ENCODE results near the gene CYP4F3. TPM values are rescaled to one million over a fixed set of nuclear protein-coding genes. Genes with fewer than 3 reads are reported as not detected.
"Not testable (repeated sequence)": the region's sequence is repeated elsewhere in the genome, so short reads cannot be mapped to it uniquely, and the experiment has no call there.

Gene CYP4F3, protein sequence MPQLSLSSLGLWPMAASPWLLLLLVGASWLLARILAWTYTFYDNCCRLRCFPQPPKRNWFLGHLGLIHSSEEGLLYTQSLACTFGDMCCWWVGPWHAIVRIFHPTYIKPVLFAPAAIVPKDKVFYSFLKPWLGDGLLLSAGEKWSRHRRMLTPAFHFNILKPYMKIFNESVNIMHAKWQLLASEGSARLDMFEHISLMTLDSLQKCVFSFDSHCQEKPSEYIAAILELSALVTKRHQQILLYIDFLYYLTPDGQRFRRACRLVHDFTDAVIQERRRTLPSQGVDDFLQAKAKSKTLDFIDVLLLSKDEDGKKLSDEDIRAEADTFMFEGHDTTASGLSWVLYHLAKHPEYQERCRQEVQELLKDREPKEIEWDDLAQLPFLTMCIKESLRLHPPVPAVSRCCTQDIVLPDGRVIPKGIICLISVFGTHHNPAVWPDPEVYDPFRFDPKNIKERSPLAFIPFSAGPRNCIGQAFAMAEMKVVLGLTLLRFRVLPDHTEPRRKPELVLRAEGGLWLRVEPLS
- total RNA-seq (2014; rRNA removed; shearing (Covaris generic); ENCODE audit: low replicate concordance): not detected in 2 replicates

DNA sequence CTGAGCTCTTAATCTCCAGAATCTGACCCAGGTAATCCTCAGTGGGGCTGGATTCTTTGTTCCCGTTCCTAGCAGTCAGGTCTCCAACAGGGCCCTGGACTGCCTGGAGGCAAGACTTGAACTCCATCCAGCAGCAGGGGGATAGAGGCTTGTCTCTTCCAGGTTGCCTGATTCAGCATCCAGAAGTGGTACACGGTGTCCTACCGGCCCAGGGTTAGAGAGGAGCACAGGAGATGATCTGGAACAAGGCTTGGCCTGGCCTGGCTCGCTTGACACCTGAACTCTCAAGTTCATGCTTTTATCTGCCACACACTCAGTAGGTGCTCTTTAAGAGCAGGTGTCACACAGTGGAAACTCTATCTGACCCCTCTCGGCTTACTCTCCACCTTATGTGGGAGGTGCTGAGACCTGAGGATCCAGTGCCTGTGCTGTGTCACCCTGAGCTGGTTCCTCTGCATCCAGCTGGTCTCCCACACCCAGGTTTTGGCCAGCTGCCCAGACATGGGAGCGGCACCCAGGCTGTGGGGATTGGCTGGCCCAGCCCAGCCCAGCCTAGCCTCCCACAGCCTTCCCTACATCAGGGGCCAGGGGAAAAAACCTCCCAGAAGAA lies at the start of gene CYP4F3:
TSS of gene CYP4F3 (plus strand) at position 604 of the 610 bp plus-strand sequence. CDS start 519 bp downstream, outside the sequence.
- Histone ChIP-seq H2AFZ (ENCODE audit: low read length) (no peak within 1 kb of the TSS), H3K9me3 (ENCODE audit: low read length) (no peaks in the 10 kb centered on the region), H3K79me2 (ENCODE audit: low read length) (no peaks in the 10 kb centered on the region), H3K4me2 (ENCODE audit: low read depth, low read length, poor library complexity, severe bottlenecking) (no peak within 1 kb of the TSS), H4K20me1 (ENCODE audit: insufficient read depth, low read depth, low read length) (no peaks in the 10 kb centered on the region), H3K9ac (ENCODE audit: low read length) (no peak within 1 kb of the TSS), H3K9me2 (replicated peaks; ENCODE audit: insufficient read depth, low read length) (no peaks in the 10 kb centered on the region), H3K27me3 (ENCODE audit: low read length) (no peaks in the 10 kb centered on the region), H3K4me1 (ENCODE audit: low read length) (no peaks in the 10 kb centered on the region), H3K4me3 (ENCODE audit: low read length) (no peak within 1 kb of the TSS), H3K27ac (ENCODE audit: low read length) (no peak within 1 kb of the TSS), H3K36me3 (ENCODE audit: insufficient read depth, low read length) (no peaks in the 10 kb centered on the region)
- DNase-seq: no peak

DNA sequence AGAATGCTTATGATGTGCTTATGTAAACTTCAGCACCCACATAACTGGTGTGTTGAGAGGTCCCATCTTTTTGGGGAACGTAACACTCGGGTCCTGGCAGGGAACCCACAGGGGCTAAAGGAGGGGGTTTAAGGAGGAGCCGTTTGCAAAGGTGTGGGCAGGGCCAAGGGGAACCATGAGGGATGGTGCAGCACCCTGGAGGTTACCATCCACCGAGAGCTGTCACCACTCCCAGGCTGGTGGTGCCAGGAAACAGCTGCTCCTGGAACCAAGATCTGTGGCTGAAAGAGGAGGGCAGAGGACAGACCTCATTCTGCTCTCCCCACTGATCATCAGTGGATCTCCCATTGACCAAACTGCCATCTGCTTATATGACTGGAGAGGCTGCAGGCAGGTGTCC lies 48.9 kb upstream of the CYP4F3 start:
- no peak overlapping the region for H3K4me3 ChIP-seq (ENCODE audit: low read length)
- DNase-seq: no peak
- no peaks in the 10 kb centered on the region for H3K36me3 ChIP-seq (ENCODE audit: insufficient read depth, low read length)
- H3K4me2 ChIP-seq (ENCODE audit: low read depth, low read length, poor library complexity, severe bottlenecking): no peak overlapping the region
- H4K20me1 ChIP-seq (ENCODE audit: insufficient read depth, low read depth, low read length): no peaks in the 10 kb centered on the region
- no peaks in the 10 kb centered on the region for H3K27me3 ChIP-seq (ENCODE audit: low read length)
- no peaks in the 10 kb centered on the region for H3K9me2 ChIP-seq (replicated peaks; ENCODE audit: insufficient read depth, low read length)
- H3K79me2 ChIP-seq (ENCODE audit: low read length): no peaks in the 10 kb centered on the region
- H3K4me1 ChIP-seq (ENCODE audit: low read length): no peaks in the 10 kb centered on the region
- H3K9me3 ChIP-seq (ENCODE audit: low read length): no peaks in the 10 kb centered on the region
- no peak overlapping the region for H3K27ac ChIP-seq (ENCODE audit: low read length)
- no peak overlapping the region for H2AFZ ChIP-seq (ENCODE audit: low read length)
- H3K9ac ChIP-seq (ENCODE audit: low read length): no peak overlapping the region

DNA sequence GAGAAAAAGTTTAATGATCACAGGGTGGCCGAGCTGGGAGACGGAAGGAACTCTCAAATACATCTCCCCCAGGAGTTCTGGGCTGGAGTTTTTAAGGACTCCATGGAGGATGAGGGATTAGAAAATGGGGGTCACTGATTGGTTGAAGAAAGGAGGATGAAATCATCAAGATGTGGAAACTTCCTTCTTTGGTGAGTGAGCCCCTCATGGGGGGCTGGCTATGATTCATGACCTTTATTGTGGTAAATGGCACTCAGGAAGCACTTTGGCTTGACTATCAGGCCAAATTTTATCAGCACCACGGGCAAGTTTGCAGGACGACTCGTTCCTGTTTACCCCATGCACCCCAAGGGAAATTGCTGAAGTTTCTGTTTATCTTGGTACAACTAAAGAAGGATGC lies 48.2 kb upstream of the CYP4F3 start:
- H3K27me3 ChIP-seq (ENCODE audit: low read length); H2AFZ ChIP-seq (ENCODE audit: low read length); H4K20me1 ChIP-seq (ENCODE audit: insufficient read depth, low read depth, low read length); H3K9ac ChIP-seq (ENCODE audit: low read length); H3K9me3 ChIP-seq (ENCODE audit: low read length); H3K9me2 ChIP-seq (replicated peaks; ENCODE audit: insufficient read depth, low read length); H3K36me3 ChIP-seq (ENCODE audit: insufficient read depth, low read length); H3K79me2 ChIP-seq (ENCODE audit: low read length); H3K4me3 ChIP-seq (ENCODE audit: low read length); H3K4me2 ChIP-seq (ENCODE audit: low read depth, low read length, poor library complexity, severe bottlenecking); H3K4me1 ChIP-seq (ENCODE audit: low read length); DNase-seq; H3K27ac ChIP-seq (ENCODE audit: low read length): not testable (repeated sequence)

DNA sequence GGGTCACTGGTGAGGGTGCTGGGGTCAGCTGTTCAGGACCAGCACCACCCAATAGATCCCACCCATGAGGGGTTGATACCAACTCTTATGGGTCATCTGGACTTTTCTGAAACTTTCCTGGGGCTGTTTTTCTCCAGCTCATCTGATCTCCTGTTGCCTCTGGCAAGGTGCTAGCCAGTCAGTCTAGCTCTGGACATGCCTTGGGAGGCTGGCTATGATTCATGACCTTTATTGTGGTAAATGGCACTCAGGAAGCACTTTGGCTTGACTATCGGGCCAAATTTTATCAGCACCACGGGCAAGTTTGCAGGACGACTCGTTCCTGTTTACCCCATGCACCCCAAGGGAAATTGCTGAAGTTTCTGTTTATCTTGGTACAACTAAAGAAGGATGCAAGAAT lies 46.9 kb upstream of the CYP4F3 start:
- H3K4me2 ChIP-seq (ENCODE audit: low read depth, low read length, poor library complexity, severe bottlenecking); H3K4me3 ChIP-seq (ENCODE audit: low read length); H3K27me3 ChIP-seq (ENCODE audit: low read length); H3K9me2 ChIP-seq (replicated peaks; ENCODE audit: insufficient read depth, low read length); H3K9me3 ChIP-seq (ENCODE audit: low read length); DNase-seq; H3K27ac ChIP-seq (ENCODE audit: low read length); H3K4me1 ChIP-seq (ENCODE audit: low read length); H3K36me3 ChIP-seq (ENCODE audit: insufficient read depth, low read length); H2AFZ ChIP-seq (ENCODE audit: low read length); H3K9ac ChIP-seq (ENCODE audit: low read length); H3K79me2 ChIP-seq (ENCODE audit: low read length); H4K20me1 ChIP-seq (ENCODE audit: insufficient read depth, low read depth, low read length): not testable (repeated sequence)

DNA sequence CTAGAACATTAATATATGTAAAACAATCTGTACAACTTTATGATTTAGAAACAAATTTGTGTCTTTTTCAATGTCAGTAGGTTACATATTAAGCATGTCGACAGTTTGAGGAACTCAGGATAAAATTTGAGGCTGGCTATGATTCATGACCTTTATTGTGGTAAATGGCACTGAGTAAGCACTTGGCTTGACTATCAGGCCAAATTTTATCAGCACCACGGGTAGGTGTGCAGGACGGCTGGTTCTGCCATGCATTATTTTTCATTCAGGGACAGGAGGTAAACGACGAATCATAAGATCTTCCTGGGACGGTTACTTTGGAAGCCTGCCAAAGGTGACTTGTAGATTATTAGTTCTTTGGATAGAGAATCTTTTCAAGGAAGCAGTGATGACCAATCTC lies 45.6 kb upstream of the CYP4F3 start:
- Histone ChIP-seq H3K4me3 (ENCODE audit: low read length) (no peak overlapping the region), H3K36me3 (ENCODE audit: insufficient read depth, low read length) (no peaks in the 10 kb centered on the region), H3K79me2 (ENCODE audit: low read length) (no peaks in the 10 kb centered on the region), H3K27ac (ENCODE audit: low read length) (no peak overlapping the region), H3K4me2 (ENCODE audit: low read depth, low read length, poor library complexity, severe bottlenecking) (no peak overlapping the region), H3K9me3 (ENCODE audit: low read length) (no peaks in the 10 kb centered on the region), H2AFZ (ENCODE audit: low read length) (no peak overlapping the region), H3K4me1 (ENCODE audit: low read length) (no peaks in the 10 kb centered on the region), H3K9ac (ENCODE audit: low read length) (no peak overlapping the region), H3K27me3 (ENCODE audit: low read length) (no peaks in the 10 kb centered on the region), H4K20me1 (ENCODE audit: insufficient read depth, low read depth, low read length) (no peaks in the 10 kb centered on the region), H3K9me2 (replicated peaks; ENCODE audit: insufficient read depth, low read length) (no peaks in the 10 kb centered on the region)
- no peak for DNase-seq

DNA sequence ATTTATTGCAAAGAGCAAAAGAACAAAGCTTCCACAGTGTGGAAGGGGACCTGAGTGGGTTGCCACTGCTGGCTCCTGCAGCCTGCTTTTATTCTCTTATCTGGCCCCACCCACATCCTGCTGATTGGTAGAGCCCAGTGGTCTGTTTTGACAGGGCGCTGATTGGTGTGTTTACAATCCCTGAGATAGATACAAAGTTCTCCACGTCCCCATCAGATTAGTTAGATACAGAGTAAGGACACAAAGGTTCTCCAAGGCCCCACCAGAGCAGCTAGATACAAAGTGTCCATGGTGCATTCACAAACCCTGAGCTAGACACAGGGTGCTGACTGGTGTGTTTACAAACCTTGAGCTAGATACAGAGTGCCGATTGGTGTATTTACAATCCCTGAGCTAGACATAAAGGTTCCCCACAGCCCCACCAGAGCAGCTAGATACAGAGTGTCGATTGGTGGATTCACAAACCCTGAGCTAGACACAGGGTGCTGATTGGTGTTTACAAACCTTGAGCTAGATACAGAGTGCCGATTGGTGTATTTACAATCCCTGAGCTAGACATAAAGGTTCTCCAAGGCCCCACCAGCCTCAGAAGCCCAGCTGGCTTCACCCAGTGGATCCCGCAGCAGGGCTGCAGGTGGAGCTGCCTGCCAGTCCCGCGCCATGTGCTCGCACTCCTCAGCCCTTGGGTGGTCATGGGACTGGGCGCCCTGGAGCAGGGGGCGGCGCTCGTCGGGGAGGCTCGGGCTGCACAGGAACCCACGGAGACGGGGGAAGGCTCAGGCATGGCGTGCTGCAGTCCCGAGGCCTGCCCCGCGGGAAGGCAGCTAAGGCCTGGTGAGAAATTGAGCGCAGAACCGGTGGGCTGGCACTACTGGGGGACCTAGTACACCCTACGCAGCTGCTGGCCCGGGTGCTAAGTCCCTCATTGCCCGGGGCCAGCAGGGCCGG lies 32.4 kb upstream of the CYP4F3 start:
- not testable (repeated sequence) for H3K9ac ChIP-seq (ENCODE audit: low read length); DNase-seq; H4K20me1 ChIP-seq (ENCODE audit: insufficient read depth, low read depth, low read length); H3K27me3 ChIP-seq (ENCODE audit: low read length); H3K9me2 ChIP-seq (replicated peaks; ENCODE audit: insufficient read depth, low read length); H3K9me3 ChIP-seq (ENCODE audit: low read length); H3K4me3 ChIP-seq (ENCODE audit: low read length); H2AFZ ChIP-seq (ENCODE audit: low read length); H3K36me3 ChIP-seq (ENCODE audit: insufficient read depth, low read length); H3K79me2 ChIP-seq (ENCODE audit: low read length); H3K4me1 ChIP-seq (ENCODE audit: low read length); H3K27ac ChIP-seq (ENCODE audit: low read length); H3K4me2 ChIP-seq (ENCODE audit: low read depth, low read length, poor library complexity, severe bottlenecking)

DNA sequence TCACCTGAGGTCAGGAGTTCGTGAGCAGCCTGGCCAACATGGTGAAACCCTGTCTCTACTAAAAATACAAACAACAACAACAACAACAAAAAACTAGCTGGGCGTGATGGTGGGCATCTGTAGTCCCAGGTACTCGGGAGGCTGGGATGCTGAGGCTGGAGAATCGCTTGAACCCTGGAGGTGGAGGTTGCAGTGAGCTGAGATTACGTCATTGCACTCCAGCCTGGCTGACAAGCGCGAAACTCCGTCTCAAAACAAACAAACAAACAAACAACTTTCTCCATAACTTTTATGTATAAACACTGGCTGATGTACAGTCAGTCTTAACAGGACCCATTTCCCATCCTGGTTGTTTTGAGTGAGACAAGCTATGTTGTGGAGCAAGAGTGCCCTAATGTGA lies 31.4 kb upstream of the CYP4F3 start:
- Histone ChIP-seq H2AFZ (ENCODE audit: low read length) (no peak overlapping the region), H3K4me2 (ENCODE audit: low read depth, low read length, poor library complexity, severe bottlenecking) (no peak overlapping the region)

DNA sequence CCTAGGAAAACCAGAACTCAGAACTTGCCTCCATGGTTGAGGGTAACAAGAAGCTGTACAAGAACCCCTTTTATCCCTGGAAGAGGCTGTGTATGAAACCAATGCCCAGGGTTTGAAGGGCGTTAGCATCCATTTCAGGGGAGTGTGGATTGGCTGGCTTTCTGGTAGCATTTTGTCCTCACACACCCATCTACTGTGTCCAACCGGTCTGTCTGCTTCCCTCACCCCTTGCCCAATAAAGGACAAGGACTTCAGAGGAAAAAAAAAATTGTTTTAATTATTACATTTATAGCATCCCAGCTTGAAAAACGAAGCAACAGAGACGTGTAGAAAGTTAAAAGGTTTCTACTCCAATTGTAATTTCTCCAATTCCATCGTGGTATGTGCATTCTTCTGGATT lies 28.4 kb upstream of the CYP4F3 start:
- H3K36me3 ChIP-seq (ENCODE audit: insufficient read depth, low read length): no peaks in the 10 kb centered on the region
- no peaks in the 10 kb centered on the region for H3K9me2 ChIP-seq (replicated peaks; ENCODE audit: insufficient read depth, low read length)
- no peaks in the 10 kb centered on the region for H4K20me1 ChIP-seq (ENCODE audit: insufficient read depth, low read depth, low read length)
- no peaks in the 10 kb centered on the region for H3K9me3 ChIP-seq (ENCODE audit: low read length)
- H3K27ac ChIP-seq (ENCODE audit: low read length): no peak overlapping the region
- H3K4me2 ChIP-seq (ENCODE audit: low read depth, low read length, poor library complexity, severe bottlenecking): no peak overlapping the region
- H3K27me3 ChIP-seq (ENCODE audit: low read length): no peaks in the 10 kb centered on the region
- H3K9ac ChIP-seq (ENCODE audit: low read length): no peak overlapping the region
- H3K4me1 ChIP-seq (ENCODE audit: low read length): no peaks in the 10 kb centered on the region
- no peak overlapping the region for H3K4me3 ChIP-seq (ENCODE audit: low read length)
- H2AFZ ChIP-seq (ENCODE audit: low read length): no peak overlapping the region
- no peaks in the 10 kb centered on the region for H3K79me2 ChIP-seq (ENCODE audit: low read length)
- no peak for DNase-seq

More for the DNA sequence above, 31.4 kb upstream of the CYP4F3 start:
- H3K36me3 ChIP-seq (ENCODE audit: insufficient read depth, low read length): no peaks in the 10 kb centered on the region
- no peaks in the 10 kb centered on the region for H3K9me2 ChIP-seq (replicated peaks; ENCODE audit: insufficient read depth, low read length)
- no peaks in the 10 kb centered on the region for H4K20me1 ChIP-seq (ENCODE audit: insufficient read depth, low read depth, low read length)
- no peaks in the 10 kb centered on the region for H3K4me1 ChIP-seq (ENCODE audit: low read length)
- no peak overlapping the region for H3K9ac ChIP-seq (ENCODE audit: low read length)
- no peaks in the 10 kb centered on the region for H3K9me3 ChIP-seq (ENCODE audit: low read length)
- no peak overlapping the region for H3K4me3 ChIP-seq (ENCODE audit: low read length)
- no peak overlapping the region for H3K27ac ChIP-seq (ENCODE audit: low read length)
- no peaks in the 10 kb centered on the region for H3K27me3 ChIP-seq (ENCODE audit: low read length)
- no peaks in the 10 kb centered on the region for H3K79me2 ChIP-seq (ENCODE audit: low read length)
- no peak for DNase-seq

Measured in Karpas-422 (cell line).